ENCODE results near the gene CCN2. TPM values are rescaled to one million over a fixed set of nuclear protein-coding genes. Genes with fewer than 3 reads are reported as not detected.

The CCN2 gene
- total RNA-seq, 1 experiment from 2014 or later, result 44.1 TPM

DNA sequence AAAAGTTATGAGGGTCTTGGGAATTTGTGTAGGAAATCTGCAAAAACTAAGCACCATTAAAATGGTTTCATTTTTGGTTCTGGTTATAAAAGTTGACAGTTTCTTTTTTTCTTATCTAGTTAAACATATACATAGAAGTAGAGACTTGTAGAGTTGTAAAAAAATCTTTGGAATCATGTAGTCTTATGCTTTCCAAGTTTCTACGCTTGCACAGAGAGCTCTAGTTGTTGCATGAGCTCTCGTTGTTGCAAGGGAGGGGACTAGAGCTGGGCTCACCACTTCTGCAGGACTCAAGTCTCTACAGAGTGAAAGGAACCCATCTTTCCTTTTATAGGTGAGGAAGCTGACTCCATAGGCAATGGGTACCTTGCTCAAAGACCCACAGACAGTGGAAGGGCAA lies 21.6 kb upstream of the CCN2 start:
- no peaks in the 10 kb centered on the region for H3K9me3 Mint-ChIP-seq
- H3K23ac ChIP-seq (ENCODE audit: insufficient read length, low read depth, low read length), result no peak overlapping the region
- H3K27ac ChIP-seq (ENCODE audit: insufficient read length, low read depth, low read length), result no peak overlapping the region
- no peaks in the 10 kb centered on the region for H3K23me2 ChIP-seq (ENCODE audit: insufficient read length, low read depth, low read length, poor library complexity, severe bottlenecking)
- no peak overlapping the region for H3K4me3 Mint-ChIP-seq
- H3T11ph ChIP-seq (ENCODE audit: low read length), result no peak overlapping the region
- WGBS (ENCODE audit: extremely low coverage, insufficient read length, low lambda C conversion rate), result no CpG with 5 or more reads among the region's 2 CpGs
- H3K56ac ChIP-seq (ENCODE audit: insufficient read length, low read depth, low read length), result no peak overlapping the region
- H3K4ac ChIP-seq (ENCODE audit: low read depth, low read length), result no peak overlapping the region
- H3K4me1 Mint-ChIP-seq, result peaks cover 0 to 5% of the 10 kb centered on the region in 2 experiments; a peak in 1 of 4 replicates
- no peak overlapping the region for H4K91ac ChIP-seq (ENCODE audit: insufficient read length, low read depth, low read length)
- TF ChIP-seq, protein P1, sequence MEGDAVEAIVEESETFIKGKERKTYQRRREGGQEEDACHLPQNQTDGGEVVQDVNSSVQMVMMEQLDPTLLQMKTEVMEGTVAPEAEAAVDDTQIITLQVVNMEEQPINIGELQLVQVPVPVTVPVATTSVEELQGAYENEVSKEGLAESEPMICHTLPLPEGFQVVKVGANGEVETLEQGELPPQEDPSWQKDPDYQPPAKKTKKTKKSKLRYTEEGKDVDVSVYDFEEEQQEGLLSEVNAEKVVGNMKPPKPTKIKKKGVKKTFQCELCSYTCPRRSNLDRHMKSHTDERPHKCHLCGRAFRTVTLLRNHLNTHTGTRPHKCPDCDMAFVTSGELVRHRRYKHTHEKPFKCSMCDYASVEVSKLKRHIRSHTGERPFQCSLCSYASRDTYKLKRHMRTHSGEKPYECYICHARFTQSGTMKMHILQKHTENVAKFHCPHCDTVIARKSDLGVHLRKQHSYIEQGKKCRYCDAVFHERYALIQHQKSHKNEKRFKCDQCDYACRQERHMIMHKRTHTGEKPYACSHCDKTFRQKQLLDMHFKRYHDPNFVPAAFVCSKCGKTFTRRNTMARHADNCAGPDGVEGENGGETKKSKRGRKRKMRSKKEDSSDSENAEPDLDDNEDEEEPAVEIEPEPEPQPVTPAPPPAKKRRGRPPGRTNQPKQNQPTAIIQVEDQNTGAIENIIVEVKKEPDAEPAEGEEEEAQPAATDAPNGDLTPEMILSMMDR (conservative IDR thresholded peaks at IDR 0.05), result no peak
- H3K9ac ChIP-seq (ENCODE audit: extremely low read depth, insufficient read length, low read length), result no peak overlapping the region
- H4K20me1 ChIP-seq (ENCODE audit: control insufficient read depth, insufficient read depth, insufficient read length), result no peaks in the 10 kb centered on the region
- H2BK15ac ChIP-seq (ENCODE audit: low read depth, low read length), result no peak overlapping the region
- no peak overlapping the region for H2AFZ ChIP-seq (ENCODE audit: low read length)
- no peak overlapping the region for H3K4me2 ChIP-seq (ENCODE audit: insufficient read depth, insufficient read length, low read length)
- no peak overlapping the region for H2BK5ac ChIP-seq (ENCODE audit: insufficient read length, low read length)
- no peak overlapping the region for H3K14ac ChIP-seq (ENCODE audit: insufficient read depth, low read length)
- no peaks in the 10 kb centered on the region; a peak in 1 of 7 replicates for H3K36me3 Mint-ChIP-seq (ENCODE audit: insufficient read depth in 1 of 3, low read depth in 3 of 3)
- H3K27ac Mint-ChIP-seq, result no peak overlapping the region
- H3K9me3 ChIP-seq (ENCODE audit: control insufficient read depth, low read depth, low read length), result no peaks in the 10 kb centered on the region
- no peak overlapping the region for H2BK20ac ChIP-seq (ENCODE audit: low read depth, low read length, poor library complexity, severe bottlenecking)
- H3K4me1 ChIP-seq (ENCODE audit: insufficient read depth, low read length), result no peaks in the 10 kb centered on the region
- no peaks in the 10 kb centered on the region for H3K79me1 ChIP-seq (ENCODE audit: insufficient read depth, low read depth, low read length, poor library complexity, severe bottlenecking)
- H2BK12ac ChIP-seq (ENCODE audit: insufficient read length, low read depth, low read length), result no peak overlapping the region
- no peak overlapping the region for H2AK5ac ChIP-seq (ENCODE audit: insufficient read length, low read length)
- no peak overlapping the region for H2BK120ac ChIP-seq (ENCODE audit: low read depth, low read length, poor library complexity, severe bottlenecking)
- no peaks in the 10 kb centered on the region for H3K27me3 Mint-ChIP-seq (ENCODE audit: low read depth)
- H3K27me3 ChIP-seq (ENCODE audit: insufficient read depth, low read length), result no peaks in the 10 kb centered on the region
- DNase-seq, result no peak
- H3K18ac ChIP-seq (ENCODE audit: insufficient read length, low read depth, low read length), result no peak overlapping the region
- H4K8ac ChIP-seq (replicated peaks; ENCODE audit: insufficient read length, low read depth, low read length), result no peak overlapping the region
- H4K5ac ChIP-seq (ENCODE audit: insufficient read length, low read depth, low read length), result no peak overlapping the region
- no peaks in the 10 kb centered on the region for H3K79me2 ChIP-seq (ENCODE audit: insufficient read depth, low read length)

Measured in H9 (cell line).